ENCODE measurements around the gene MOB3A.

DNA sequence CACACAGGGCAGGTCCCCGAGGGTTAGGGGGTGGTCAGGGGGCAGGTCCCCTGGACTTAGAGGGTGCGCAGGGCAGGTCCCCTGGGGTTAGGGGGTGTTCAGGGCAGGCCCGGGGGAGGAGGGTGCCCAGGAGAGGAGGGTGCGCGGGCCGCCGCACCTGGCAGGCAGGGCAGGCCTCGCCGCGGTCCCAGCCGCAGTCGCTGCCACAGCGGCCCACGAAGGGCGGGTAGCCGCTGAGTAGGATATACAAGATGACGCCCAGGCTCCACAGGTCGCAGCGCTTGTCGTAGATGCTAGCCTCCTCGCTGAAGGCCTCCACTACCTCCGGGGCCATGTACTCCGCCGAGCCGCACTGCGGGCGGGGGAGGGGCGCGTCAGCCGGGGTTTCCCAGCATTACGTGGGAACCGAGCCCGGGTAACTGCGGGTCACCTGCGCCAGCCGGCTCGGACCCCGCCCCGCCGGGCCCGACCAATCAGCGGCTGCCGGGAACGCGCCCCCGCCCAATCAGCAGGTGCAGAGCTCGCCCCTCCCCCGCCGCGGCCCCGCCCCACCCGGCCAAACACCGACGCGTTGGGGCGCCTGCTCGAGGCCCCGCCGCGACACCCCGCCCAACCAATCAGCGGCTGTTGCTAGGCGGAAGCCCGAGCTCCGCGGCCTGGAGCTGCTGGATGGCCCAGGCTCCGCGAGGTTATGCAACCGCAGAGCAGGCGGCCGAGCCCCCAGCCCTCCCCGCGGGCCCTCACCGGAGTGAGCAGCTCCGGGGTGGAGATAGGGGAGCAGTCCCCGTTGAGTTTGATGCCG lies 54.2 kb downstream of the MOB3A start:
- no peak for TF ChIP-seq CTCF (optimal IDR thresholded peaks at IDR 0.05 in 1 of 3, IDR thresholded peaks at IDR 0.05 in 1 of 3, conservative IDR thresholded peaks at IDR 0.05 in 1 of 3; ENCODE audit: extremely low read depth in 1 of 3, insufficient read depth in 2 of 3, low read length in 3 of 3)
- no peak for TF ChIP-seq EZH2 (IDR thresholded peaks at IDR 0.05; ENCODE audit: low read length)
